ENCODE measurements around the gene TNFSF10. TPM values are rescaled to one million over a fixed set of nuclear protein-coding genes. Genes with fewer than 3 reads are reported as not detected.

Gene TNFSF10
- total and polyA plus RNA-seq, 12 donors, result 15.3 to 518 (median 56.9) TPM

- Histone ChIP-seq H3K4me1 (replicated peaks in 1 of 2) (no peaks in the 10 kb centered on the region), H3K27ac (no peak overlapping the region), H3K36me3 (replicated peaks in 1 of 2) (no peaks in the 10 kb centered on the region), H3K27me3 (no peaks in the 10 kb centered on the region), H3K9me3 (replicated peaks in 1 of 3) (no peaks in the 10 kb centered on the region), H3K4me3 (no peak overlapping the region)
- DNase-seq, result no peak
- 68 to 89% (median 81%) methylated on average over 4 of the region's 4 CpGs for WGBS, 4 donors
- no peak for TF ChIP-seq POLR2A (IDR thresholded peaks at IDR 0.05)
- no peak for TF ChIP-seq CTCF (IDR thresholded peaks at IDR 0.05)
- intact Hi-C loops (cut with DNase I), result loop anchor here in 1 of 2 donors (10.0 kb wide), 1 partner anchor 112 kb away; no protein-coding TSS in a partner anchor
Observed at GRCh38 chr3:172466553-172467130, 56.6 kb downstream of the TNFSF10 start.

GRCh38 chr3:172465281-172465680, 57.9 kb downstream of the TNFSF10 start:
- no peak for DNase-seq
- Histone ChIP-seq H3K36me3 (replicated peaks in 1 of 2) (no peaks in the 10 kb centered on the region), H3K4me3 (no peak overlapping the region), H3K27ac (no peak overlapping the region), H3K9me3 (replicated peaks in 1 of 3) (no peaks in the 10 kb centered on the region), H3K4me1 (replicated peaks in 1 of 2) (no peaks in the 10 kb centered on the region), H3K27me3 (no peaks in the 10 kb centered on the region)
- intact Hi-C loops (cut with DNase I), result loop anchor here in 1 of 2 donors (10.0 kb wide), 1 partner anchor 110 kb away; no protein-coding TSS in a partner anchor
- no peak for TF ChIP-seq CTCF (IDR thresholded peaks at IDR 0.05)
- TF ChIP-seq POLR2A (IDR thresholded peaks at IDR 0.05), result no peak

GRCh38 chr3:172464306-172464705, 58.9 kb downstream of the TNFSF10 start:
- no peak for DNase-seq
- intact Hi-C loops (cut with DNase I), result loop anchor here in 1 of 2 donors (10.0 kb wide), 1 partner anchor 110 kb away; no protein-coding TSS in a partner anchor
- Histone ChIP-seq H3K4me1 (replicated peaks in 1 of 2) (no peaks in the 10 kb centered on the region), H3K27me3 (no peaks in the 10 kb centered on the region), H3K9me3 (replicated peaks in 1 of 3) (no peaks in the 10 kb centered on the region), H3K27ac (no peak overlapping the region), H3K4me3 (no peak overlapping the region), H3K36me3 (replicated peaks in 1 of 2) (no peaks in the 10 kb centered on the region)
- WGBS, 4 donors, result 86 to 91% (median 87%) methylated on average over 6 of the region's 6 CpGs
- TF ChIP-seq POLR2A (IDR thresholded peaks at IDR 0.05) (no peak), CTCF (IDR thresholded peaks at IDR 0.05) (no peak)

GRCh38 chr3:172461530-172462138, 61.6 kb downstream of the TNFSF10 start:
- no peaks in the 10 kb centered on the region for H3K4me1 ChIP-seq (replicated peaks in 1 of 2)
- TF ChIP-seq POLR2A (IDR thresholded peaks at IDR 0.05) (no peak), CTCF (IDR thresholded peaks at IDR 0.05) (peak; percentile 65 to 95 (median 84))
- no peaks in the 10 kb centered on the region for H3K36me3 ChIP-seq (replicated peaks in 1 of 2)
- no peaks in the 10 kb centered on the region for H3K27me3 ChIP-seq
- WGBS, 4 donors, result 28 to 37% (median 31%) methylated on average over 5 of the region's 5 CpGs
- DNase-seq, result no peak
- H3K4me3 ChIP-seq, result no peak overlapping the region
- intact Hi-C loops (cut with DNase I), result loop anchor here in 1 of 2 donors (10.0 kb wide), 1 partner anchor 107 kb away; no protein-coding TSS in a partner anchor
- no peak overlapping the region for H3K27ac ChIP-seq
- H3K9me3 ChIP-seq (replicated peaks in 1 of 3), result no peaks in the 10 kb centered on the region

Data from adrenal gland (tissue), 12 donors.